GM19239 (cell line): ENCODE measurements around the gene MEI1.

Experiments
- DNase-seq: peaks from one replicate; pipeline ENCODE4 v3.0.0; 2011; ENCODE audit warnings: low spot score; ENCODE audit not compliant: insufficient read length
- FAIRE-seq: peaks from 2 replicates; lab custom pipeline; 2011; peaks lifted over from hg19 to GRCh38; lab: Jason Lieb, UNC

The MEI1 gene

DNA sequence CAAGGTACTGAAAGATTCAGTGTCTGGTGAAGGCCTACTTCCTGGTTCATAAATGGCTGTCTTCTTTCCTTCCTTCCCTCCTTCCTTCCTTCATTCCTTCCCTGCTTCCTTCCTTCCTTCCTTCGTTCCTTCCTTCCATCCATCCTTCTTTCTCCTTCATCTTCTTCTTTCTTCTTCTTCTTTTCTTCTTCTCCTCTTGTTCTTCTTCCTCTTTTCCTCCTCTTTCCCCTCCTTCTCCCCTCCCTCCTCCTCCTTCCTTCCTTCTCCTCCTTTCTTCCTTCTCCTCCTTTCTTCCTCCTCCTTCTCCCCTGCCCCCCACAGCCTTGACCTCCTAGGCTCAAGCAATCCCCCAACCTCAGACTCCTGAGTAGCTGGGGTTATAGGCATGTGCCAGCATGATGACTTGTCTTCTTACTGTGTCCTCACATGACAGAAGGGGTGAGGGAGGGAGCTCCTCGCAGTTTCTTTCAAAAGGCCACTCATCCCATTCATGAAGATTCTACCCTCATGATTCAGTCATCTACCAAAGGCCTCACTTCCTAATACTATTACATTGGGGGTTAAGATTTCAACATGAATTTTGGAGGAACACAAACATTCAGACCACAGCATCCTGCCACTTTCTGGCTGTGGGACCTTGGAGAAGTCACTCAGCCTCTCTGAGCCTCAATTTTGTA, 78.6 kb downstream of the MEI1 start:
- no peak for DNase-seq
- no peak for FAIRE-seq

DNA sequence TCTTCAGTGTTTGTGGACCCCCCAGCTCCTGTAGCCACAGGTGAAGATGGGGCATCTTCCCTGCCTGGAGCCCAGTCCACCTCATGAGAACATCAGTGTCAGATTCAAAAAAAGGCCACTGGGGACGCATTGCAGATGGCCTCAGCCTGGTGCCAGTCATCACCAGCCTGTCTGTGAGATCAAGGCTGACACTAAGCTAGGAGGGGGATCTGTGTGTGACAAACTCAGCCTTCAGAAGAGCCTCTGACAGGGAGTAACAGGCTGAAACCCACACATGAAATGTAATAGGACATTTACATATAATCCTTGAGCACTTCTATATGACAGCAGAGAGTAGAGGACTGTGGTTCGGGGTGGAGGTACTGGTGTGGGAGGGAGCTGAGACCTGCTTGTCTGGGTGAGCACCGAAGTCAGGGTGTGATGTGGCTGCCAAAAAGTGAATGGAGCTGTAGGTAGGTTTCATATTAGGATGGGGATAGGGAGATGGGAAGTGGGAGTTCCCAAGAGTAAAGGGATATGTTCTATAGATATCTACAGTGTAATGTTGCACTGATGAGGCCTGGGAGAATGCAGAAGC, 80.7 kb downstream of the MEI1 start:
- DNase-seq = no peak
- FAIRE-seq = peak; percentile 49

DNA sequence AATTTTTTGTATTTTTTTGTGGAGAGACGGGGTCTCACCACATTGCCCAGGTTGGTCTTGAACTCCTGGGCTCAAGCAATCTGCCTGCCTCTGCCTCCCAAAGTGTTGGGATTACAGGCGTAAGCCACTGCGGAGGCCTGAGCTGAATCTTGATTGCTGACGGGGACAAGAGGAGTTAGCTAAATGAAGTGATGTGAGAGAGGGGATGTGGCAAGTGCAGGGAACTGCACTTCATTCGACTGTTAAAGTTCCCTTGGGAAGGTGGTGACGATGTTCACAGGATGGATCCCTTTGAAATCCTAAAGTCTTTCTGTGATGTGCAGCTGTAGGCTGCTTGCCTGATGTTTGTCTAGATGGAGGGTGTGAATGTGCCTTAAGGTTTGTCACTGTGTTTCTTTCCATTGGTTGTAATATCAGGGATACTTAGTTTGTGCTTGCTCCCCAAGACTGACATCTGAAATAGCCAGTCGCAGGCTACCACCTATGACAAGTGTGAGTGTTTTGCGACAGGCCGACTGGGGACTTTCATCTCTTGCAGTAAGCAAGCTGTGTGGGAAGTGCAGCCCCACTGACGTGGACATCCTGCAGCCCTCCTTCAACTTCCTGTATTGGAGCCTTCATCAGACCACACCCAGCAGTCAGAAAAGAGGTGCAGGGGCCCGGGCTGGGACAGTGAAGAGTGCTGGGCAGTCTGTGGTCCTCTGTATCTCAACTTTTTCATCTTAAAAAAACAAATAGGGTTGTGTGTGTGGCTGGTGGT, 81.6 kb downstream of the MEI1 start:
- FAIRE-seq (peak; percentile 99), DNase-seq (peak; percentile 80)

DNA sequence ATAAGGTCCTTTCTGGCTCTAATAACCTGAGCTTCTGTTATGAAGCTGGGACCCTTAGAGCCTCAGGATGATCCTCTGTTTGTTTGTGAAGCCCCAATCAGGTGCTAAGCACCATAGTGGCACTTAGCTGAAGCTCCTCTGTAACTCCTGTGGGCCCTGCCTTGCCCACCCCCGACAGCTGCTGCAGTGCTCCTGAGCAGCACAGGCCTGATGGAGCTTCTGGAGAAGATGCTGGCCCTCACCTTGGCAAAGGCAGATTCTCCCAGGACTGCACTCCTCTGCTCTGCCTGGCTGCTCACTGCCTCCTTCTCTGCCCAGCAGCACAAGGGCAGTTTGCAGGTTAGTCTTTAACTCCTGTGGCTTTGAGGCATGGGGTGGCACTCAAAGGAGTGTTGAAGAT, 82.2 kb downstream of the MEI1 start:
- no peak for DNase-seq
- peak; percentile 64 for FAIRE-seq

DNA sequence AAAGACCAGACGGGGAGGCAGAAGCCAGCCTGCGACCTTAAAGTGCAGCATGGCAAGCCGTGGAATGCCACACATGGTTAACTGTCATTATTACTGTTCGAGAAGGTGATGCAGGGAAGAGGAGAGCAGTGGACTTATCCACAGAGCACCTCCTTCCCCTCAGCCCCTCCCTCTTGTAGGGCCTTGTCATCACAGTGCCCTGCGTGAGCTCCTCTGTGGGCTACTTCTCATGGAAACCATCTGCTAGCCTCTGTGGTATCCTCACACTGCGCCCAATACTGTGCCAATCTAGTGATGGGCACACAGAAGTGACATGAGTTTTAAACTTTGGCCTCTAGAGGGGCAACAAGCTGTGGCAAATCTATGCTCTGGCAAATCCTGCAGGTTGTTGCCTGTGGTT, 83.0 kb downstream of the MEI1 start:
- FAIRE-seq (peak; percentile 94), DNase-seq (no peak)

DNA sequence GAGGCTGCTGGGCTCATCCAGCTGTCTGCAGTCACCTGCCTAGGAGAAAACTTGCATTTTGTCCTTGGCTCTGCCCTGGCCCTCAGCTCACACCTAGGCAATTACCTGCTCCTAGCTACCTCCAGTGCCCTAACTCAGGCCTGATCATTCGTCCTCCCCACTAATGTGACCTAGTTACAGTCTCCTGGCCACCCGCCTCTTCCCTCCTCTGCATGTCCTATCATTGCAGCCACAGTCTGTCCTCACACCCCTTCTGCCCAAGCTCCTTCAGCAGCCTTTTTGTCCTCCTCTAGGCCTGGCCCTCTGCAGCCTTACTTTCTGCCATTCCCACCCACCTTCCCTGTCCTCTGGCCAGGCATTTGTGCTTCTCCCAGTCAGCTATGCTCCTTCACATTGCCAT, 83.4 kb downstream of the MEI1 start:
- FAIRE-seq (no peak), DNase-seq (no peak)

DNA sequence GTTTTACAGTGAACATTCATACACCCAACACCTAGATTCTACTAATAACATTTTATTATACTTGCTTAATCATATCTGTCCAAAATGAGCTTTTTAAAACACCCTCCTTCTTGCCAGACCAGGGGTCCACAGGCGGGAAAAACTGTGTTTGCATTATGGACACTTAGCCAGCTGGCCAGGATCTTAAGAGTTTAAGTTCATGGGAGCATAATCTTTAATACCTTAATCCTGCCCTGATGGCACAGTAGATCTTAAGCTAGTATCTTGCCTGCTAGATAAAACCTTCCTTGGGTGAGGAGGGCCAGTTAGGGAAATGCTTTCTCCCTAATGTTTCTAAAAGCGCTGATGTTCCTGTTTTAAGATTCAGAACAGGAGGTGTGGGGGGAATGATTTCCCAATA, 88.0 kb downstream of the MEI1 start:
- DNase-seq (no peak), FAIRE-seq (peak; percentile 60)

DNA sequence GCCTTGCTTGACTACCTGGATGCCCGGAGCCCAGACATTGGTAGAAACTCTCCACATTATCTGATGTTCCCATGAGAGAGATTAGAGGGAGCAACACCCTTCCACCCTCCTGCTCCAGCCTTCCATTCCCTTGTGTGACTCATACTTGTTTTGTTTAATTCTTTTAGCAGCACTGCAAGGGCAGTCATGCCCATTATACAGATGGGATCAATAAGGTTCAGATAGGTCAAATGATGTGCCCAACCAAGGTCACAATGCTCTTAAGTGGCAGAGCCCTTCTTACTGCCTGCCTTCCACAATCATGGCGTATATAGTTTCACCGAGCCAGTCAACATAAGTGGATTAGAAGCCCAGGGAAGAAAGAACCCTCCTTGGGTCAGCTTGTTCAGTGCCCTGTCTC, 94.6 kb downstream of the MEI1 start:
- no peak for FAIRE-seq

DNA sequence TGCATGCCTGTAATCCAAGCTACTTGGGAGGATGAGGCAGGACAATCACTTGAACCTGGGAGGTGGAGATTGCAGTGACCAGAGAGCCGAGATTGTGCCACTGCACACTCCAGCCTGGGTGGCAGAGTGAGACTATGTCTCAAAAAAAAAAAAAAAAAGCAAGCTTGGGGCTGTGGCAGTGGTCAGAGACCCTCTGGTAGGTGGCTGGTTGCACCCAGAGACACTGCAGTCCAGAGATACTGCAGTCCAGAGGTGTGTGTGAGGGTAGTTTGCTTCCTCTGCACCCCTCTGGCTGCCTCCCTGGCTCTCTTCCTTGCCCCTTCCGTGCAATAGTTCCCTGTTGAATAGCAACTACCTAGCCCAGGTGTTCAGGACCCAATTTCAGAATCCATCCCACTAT, 99.4 kb downstream of the MEI1 start:
- FAIRE-seq (no peak), DNase-seq (no peak)

More for the DNA sequence above, 94.6 kb downstream of the MEI1 start:
- DNase-seq = no peak

DNA sequence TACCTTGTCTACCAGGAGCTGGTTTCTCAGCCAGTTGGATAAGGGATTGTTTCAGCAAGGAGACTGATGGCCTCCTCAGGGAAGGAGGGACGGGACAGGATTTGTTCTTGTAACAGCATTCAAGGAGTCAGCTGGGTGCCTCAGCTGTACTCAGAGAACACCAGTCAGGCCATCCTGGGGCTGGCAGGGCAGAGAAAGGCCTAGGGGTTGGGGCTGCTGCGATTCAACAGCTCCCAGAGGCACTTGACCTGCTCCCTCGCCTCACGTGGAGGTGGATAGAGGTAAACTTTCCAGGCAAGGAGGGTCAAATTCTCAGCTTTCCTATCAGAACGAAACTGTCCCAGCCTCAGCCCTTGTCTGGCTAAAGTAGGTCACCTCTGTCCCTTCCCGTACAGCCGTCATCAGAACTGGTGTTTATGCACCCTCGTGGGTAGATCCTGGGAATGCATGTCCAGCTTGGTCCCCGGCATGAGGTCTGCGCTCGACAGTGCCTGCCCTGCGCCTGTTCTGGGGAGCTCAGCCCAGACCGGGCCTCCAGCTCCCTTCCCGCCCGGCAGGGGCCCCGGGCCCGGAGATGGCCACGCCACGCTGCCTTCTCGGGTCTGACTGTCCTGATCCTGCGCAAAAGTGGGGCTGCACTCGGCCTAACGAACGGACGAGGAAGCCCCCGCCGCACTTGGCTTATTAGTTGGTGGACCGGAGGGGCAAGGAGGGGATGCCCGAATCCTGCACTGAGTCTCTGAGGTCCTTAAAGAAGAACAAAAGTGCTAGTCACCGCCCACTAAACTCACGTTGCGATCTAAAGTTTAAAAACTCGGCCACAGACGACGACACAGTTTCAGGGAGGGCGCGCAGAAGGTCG, 100.4 kb downstream of the MEI1 start:
- DNase-seq = no peak
- FAIRE-seq = peak; percentile 71

DNA sequence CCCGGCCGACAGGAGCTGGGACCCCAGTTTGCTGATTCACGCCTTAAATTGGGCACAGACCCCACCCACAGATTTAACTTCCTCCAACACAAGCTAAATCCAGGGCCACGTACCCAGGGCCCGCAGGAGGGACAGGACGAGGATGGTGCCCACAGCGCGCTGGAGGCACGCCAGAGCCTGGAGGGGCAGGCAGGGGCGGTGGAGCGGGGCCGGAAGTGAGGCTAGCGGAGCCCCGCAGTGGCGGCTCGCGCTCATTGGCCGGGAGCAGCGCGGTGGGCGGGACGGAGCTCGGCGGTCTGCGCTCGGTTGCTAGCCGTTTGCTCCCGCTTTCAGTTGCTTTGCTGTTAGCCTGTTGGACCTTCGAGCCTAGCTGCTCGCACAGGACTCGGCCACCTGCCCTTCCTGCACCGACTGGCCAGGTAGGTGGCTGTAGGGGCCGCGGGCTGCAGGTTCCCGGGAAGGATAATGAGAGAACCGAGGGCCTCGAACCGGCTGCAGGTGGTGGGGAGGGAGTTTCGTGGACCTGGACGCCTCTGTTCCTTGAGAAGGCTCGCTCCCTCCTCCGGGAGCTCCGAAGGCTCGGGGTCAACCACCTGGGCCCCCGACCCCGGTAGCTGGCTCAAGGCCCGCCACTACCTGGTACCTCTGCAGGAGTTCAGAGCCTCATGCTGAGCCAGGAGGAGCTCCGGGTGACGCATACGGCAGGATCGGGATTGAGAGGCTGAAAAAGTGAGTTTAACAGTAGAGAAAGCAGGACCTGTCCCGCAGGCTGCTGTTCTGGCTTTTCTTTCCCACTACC, 101.2 kb downstream of the MEI1 start, which contains the start of gene CCDC134:
CCDC134 (plus strand) TSS at position 332 of the 799 bp plus-strand sequence. CDS start 8,212 bp downstream, outside the sequence.
- FAIRE-seq = peak; percentile 92

DNA sequence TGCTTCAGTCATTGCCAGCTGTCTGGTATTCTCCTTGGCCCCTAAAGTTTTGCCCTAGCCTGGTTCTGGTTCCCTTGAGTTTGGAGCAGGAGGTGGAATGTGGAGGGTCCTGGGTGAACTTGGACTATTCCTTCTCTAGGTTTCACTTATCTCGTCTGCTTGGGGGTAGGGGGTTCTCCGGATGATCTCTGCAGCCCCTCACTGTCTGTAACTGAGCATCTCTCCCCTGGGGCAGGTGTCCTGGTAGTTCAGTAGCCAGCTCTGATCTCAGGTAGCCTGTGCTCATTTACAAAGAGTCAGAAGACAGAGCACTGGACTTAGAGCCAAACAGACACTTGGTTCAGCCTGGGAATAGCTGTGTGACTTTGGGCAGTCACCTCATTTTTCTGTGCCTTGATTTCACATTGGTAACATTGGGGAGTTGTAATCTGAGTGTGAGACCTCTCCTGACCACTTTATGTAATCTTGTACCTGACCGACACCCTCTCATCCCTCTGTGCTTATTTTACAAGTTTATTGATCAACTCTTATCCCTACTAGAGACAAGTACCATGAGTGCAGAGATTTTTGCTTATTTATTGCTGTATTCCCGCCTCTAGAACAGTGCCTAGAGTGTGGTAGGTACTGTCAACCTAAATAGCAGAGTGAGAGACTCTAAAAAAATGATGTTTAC, 102.0 kb downstream of the MEI1 start:
- FAIRE-seq (peak; percentile 91), DNase-seq (no peak)

More for the DNA sequence above, 101.2 kb downstream of the MEI1 start, which contains the start of gene CCDC134:
- DNase-seq = peak; percentile 92

DNA sequence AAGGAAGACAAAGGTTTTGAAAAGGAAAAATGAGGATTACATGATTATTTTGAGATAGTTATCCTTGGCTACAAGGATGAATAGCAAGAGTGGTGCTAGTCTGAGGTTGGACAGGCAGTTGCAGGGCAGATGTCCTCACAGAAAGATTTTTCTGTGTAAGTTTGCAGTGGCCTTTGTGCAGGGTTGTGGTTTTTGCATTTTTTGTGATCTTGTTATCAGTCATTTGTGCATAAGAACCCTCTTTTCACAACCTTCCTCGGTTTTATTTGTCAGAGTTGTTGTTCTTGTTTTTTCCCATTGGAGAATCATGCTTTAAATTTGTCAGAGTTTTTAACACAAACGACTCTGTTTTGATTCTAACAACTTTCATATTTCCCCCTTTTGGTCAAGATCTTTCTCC, 102.6 kb downstream of the MEI1 start:
- peak; percentile 31 for FAIRE-seq
- no peak for DNase-seq

DNA sequence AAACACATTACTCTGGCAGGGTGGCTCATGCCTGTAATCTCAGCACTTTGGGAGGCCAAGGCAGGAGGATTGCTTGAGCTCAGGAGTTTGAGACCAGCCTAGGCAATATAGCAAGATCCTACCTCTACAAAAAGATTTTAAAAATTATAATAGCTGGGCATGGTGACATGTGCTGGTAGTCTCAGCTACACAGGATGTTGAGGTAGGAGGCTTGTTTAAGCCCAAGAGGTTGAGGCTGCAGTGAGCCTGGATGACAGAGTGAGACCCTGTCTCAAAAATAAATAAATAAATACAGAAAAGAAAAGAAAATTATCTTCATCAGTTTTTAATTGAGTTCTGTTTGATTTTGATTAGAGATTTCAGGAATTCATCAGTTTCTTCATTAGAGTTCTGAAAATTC, 106.3 kb downstream of the MEI1 start:
- DNase-seq = no peak
- no peak for FAIRE-seq

DNA sequence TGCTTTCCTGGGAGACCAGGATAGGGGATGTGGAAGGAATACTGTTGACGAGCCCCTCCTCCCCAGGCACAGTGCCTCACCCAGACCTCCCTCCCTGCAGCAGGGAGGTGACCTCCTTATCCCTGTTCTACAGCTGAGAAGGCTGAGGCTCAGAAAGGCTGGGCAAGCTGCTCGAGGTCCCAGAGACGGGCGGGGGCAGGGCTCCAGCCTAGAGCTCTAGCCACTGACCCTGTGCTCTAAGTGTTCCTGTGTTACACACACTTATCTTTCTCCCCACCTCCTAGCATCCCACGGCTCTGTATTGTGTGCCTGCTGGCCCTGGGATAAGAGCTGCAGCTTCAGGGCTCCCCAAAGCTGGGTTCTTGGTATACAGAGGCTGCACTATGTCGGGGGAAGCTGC, 109.1 kb downstream of the MEI1 start:
- FAIRE-seq (no peak), DNase-seq (no peak)

DNA sequence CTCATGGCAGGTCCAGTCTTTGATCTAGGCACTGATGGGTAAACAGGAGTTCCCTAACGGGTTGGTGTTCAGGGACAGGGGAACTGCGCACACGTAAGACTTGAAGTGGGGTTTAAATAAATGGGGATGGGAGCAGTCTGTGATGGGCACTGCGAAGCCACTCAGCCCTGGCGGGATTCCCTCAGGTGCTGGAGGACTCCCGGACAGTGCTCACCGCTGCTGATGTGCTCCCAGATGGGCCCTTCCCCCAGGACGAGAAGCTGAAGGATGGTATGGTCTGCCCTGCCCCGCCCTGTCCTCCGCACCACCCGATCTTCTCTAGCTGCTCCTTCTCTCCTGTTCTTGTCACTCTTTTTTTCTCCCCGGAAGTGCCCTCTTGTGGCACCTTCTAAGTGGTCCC, 110.7 kb downstream of the MEI1 start:
- FAIRE-seq (no peak), DNase-seq (no peak)

DNA sequence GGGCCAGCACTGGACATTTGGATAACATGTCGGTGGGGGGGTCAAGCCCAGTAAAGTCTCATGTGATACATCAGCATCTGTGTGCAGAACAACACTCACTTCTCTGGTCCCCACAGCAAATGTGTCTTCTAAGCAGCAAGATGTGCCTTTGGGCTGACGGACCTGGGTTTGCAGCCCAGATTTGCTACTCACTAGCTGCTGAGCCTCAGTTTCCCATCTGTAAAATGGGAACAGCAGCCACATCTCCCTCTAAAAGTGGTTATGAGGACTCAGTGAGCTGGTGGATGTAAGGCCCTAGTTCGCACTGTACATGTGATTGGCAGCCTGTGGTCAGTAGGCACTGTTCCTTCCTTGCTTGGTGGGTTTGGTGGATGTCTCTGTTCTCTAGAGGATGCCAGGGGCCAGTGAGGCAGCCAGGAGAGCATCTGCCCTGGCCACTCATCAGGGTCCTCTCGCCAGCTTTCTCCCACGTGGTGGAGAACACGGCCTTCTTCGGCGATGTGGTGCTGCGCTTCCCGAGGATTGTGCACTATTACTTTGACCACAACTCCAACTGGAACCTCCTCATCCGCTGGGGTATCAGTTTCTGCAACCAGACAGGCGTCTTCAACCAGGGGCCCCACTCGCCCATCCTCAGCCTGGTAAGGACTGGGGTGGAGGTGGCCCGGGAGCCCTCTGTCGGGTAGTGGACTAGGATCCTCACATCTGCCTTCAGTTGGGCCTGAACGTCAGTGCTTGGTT, 113.7 kb downstream of the MEI1 start:
- FAIRE-seq (no peak), DNase-seq (no peak)

DNA sequence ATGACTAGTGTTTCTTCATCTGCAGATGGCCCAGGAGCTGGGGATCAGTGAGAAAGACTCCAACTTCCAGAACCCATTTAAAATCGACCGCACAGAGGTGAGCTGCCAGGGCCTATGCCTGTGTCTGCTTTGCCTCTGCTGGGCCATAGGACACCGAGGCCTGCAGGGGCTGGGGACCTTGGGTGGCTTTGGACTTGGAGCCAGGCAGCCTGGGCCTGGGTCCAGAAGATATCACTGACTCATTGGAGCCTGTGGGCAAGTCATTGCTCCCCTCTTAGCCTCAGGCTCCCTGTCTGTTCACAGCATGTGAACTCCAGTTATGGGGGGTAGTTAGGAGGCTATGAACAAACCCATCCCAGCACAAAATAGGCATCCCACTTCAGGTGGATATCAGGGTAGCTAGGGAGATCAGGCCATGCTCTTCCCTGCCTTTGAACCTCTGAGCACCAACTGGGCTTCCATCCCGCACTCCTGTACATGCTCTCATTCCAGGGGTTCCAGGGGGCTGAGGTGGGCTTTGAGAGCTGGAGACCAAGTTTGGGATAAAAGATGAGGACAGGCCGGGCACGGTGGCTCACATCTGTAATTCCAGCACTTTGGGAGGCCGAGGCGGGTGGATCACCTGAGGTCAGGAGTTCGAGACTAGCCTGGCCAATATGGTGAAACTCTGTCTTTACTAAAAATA, 114.6 kb downstream of the MEI1 start:
- no peak for DNase-seq
- no peak for FAIRE-seq
